OCI-LY1 (cell line): ENCODE data around the gene COG4.

Experiments used
- H2AFZ ChIP-seq: fragments of 200-600 bp; sonication (generic), shearing (Covaris generic); 2 replicates; pipeline ENCODE4 v1.6.0; 2014; ENCODE audit warnings: antibody characterized with exemption, mild to moderate bottlenecking, low read length
- H3F3A ChIP-seq: fragments of 200-600 bp; sonication (generic), shearing (Covaris generic); 2 replicates; pipeline ENCODE4 v1.6.0; 2014; ENCODE audit warnings: mild to moderate bottlenecking, antibody characterized with exemption, low read length, moderate library complexity; ENCODE audit not compliant: insufficient read depth
- H3K27ac ChIP-seq: fragments of 200-600 bp; sonication (generic); 2 replicates; pipeline ENCODE4 v1.5.1; 2014; ENCODE audit warnings: low read length, mixed run types, mild to moderate bottlenecking, low read depth; ENCODE audit not compliant: poor library complexity, severe bottlenecking
- H3K27me3 ChIP-seq: fragments of 200-600 bp; sonication (generic); 2 replicates; pipeline ENCODE4 v1.6.0; 2014; ENCODE audit warnings: antibody characterized with exemption, mild to moderate bottlenecking, low read length, moderate library complexity; ENCODE audit not compliant: insufficient read depth
- H3K36me3 ChIP-seq: fragments of 200-600 bp; sonication (generic); 2 replicates; pipeline ENCODE4 v1.6.1; 2014; ENCODE audit warnings: mild to moderate bottlenecking, antibody characterized with exemption, low read length, moderate library complexity, mixed read lengths; ENCODE audit not compliant: insufficient read depth
- H3K4me1 ChIP-seq: fragments of 200-600 bp; sonication (generic); 2 replicates; pipeline ENCODE4 v1.5.1; 2014; ENCODE audit warnings: mild to moderate bottlenecking, low read length, moderate library complexity; ENCODE audit not compliant: insufficient read depth, severe bottlenecking
- H3K4me2 ChIP-seq: fragments of 200-600 bp; sonication (generic), shearing (Covaris generic); 2 replicates; pipeline ENCODE4 v1.6.1; 2014; ENCODE audit warnings: low read length
- H3K4me3 ChIP-seq: fragments of 200-600 bp; sonication (generic); 2 replicates; pipeline ENCODE4 v1.5.1; 2014; ENCODE audit warnings: low read length, low read depth, mild to moderate bottlenecking, mixed read lengths; ENCODE audit not compliant: poor library complexity, severe bottlenecking
- H3K79me2 ChIP-seq: fragments of 200-600 bp; shearing (Covaris generic); 2 replicates; pipeline ENCODE4 v1.6.1; 2016; ENCODE audit warnings: mixed run types, low read length, mixed read lengths; ENCODE audit not compliant: insufficient read depth
- H3K9ac ChIP-seq: fragments of 200-600 bp; sonication (generic), shearing (Covaris generic); 2 replicates; pipeline ENCODE4 v1.6.1; 2014; ENCODE audit warnings: mild to moderate bottlenecking, low read length, mixed read lengths
- H3K9me2 ChIP-seq: fragments of 200-600 bp; sonication (generic), shearing (Covaris generic); 2 replicates; pipeline ENCODE4 v1.6.1; 2014; ENCODE audit warnings: low read depth, mild to moderate bottlenecking, low read length, mixed read lengths
- H3K9me3 ChIP-seq: fragments of 200-600 bp; shearing (Covaris generic); 2 replicates; pipeline ENCODE4 v1.6.1; 2014; ENCODE audit warnings: low read length, mixed read lengths
- H4K20me1 ChIP-seq: fragments of 200-600 bp; sonication (generic), shearing (Covaris generic); 2 replicates; pipeline ENCODE4 v1.6.0; 2016; ENCODE audit warnings: mild to moderate bottlenecking, low read length; ENCODE audit not compliant: insufficient read depth
- CTCF ChIP-seq: fragments of 200-600 bp; sonication (generic), shearing (Covaris generic); IDR thresholded peaks from 2 replicates; pipeline ENCODE4 v1.5.1; 2017; ENCODE audit warnings: mild to moderate bottlenecking, antibody characterized with exemption, low read length, moderate library complexity, mixed read lengths
- EZH2 ChIP-seq: fragments of 200-600 bp; sonication (generic), shearing (Covaris generic); IDR thresholded peaks from 2 replicates; pipeline ENCODE4 v1.8.0; 2017; ENCODE audit warnings: borderline replicate concordance, mixed run types, mild to moderate bottlenecking, antibody characterized with exemption, low read length, moderate library complexity, mixed read lengths

COG4 gene

DNA sequence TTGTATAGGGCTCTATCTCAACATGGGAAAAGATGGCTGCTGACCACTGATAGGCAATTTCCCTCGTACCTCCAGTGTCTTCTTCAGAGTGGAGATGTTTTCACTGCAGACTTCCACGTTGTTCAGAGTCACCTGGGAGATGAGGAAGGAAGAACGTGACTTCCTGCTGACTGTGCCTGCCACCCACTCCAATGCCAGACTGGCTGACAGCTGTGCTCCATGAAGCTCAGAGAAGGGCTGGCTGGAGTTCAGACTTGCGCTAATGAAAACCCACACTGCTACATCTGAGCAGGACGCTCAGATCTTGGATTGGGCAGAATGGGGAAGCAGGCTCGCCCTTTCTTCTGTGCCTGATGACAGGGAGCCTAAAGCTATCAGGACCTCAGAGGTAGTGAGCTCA is 33.1 kb downstream of the COG4 start:
- Histone ChIP-seq H3K9me2 (no peaks in the 10 kb centered on the region), H3K4me2 (no peak overlapping the region), H3K27me3 (no peaks in the 10 kb centered on the region), H3K79me2 (no peaks in the 10 kb centered on the region), H3K27ac (peak overlapping the region; percentile 19), H3F3A (peaks cover 4% of the 10 kb centered on the region; the same call in 1 of the 2 replicates), H3K36me3 (peaks cover 23% of the 10 kb centered on the region), H4K20me1 (no peaks in the 10 kb centered on the region), H3K4me1 (peaks cover 30% of the 10 kb centered on the region), H3K4me3 (no peak overlapping the region), H3K9ac (no peak overlapping the region), H3K9me3 (no peaks in the 10 kb centered on the region), H2AFZ (no peak overlapping the region)
- TF ChIP-seq CTCF (no peak), EZH2 (no peak)

- Histone ChIP-seq H3K9me3 (no peaks in the 10 kb centered on the region), H3K4me2 (no peak overlapping the region), H3K9me2 (no peaks in the 10 kb centered on the region), H2AFZ (no peak overlapping the region), H3K79me2 (no peaks in the 10 kb centered on the region), H3K9ac (no peak overlapping the region), H3K36me3 (peaks cover 32% of the 10 kb centered on the region), H3F3A (no peaks in the 10 kb centered on the region), H4K20me1 (no peaks in the 10 kb centered on the region), H3K4me3 (no peak overlapping the region), H3K27ac (peak overlapping the region; percentile 90), H3K27me3 (no peaks in the 10 kb centered on the region), H3K4me1 (peaks cover 32% of the 10 kb centered on the region)
- TF ChIP-seq CTCF = no peak
Observed at GRCh38 chr16:70484867-70485266, 38.5 kb downstream of the COG4 start.

- peaks cover 42% of the 10 kb centered on the region for H3K36me3 ChIP-seq
Observed at GRCh38 chr16:70483426-70483825, 39.9 kb downstream of the COG4 start.

More at GRCh38 chr16:70483426-70483825, 39.9 kb downstream of the COG4 start:
- H3K27ac ChIP-seq = peak overlapping the region; percentile 90
- H3K9me2 ChIP-seq = no peaks in the 10 kb centered on the region
- peak overlapping the region; percentile 44 for H3K4me2 ChIP-seq
- H3K9ac ChIP-seq = peak overlapping the region; percentile 58
- no peaks in the 10 kb centered on the region for H3K79me2 ChIP-seq
- H3K4me1 ChIP-seq = peaks cover 32% of the 10 kb centered on the region
- H4K20me1 ChIP-seq = no peaks in the 10 kb centered on the region
- no peaks in the 10 kb centered on the region for H3F3A ChIP-seq
- no peak for TF ChIP-seq EZH2
- no peak for TF ChIP-seq CTCF
- no peaks in the 10 kb centered on the region for H3K9me3 ChIP-seq
- H2AFZ ChIP-seq = no peak overlapping the region
- H3K4me3 ChIP-seq = no peak overlapping the region
- H3K27me3 ChIP-seq = no peaks in the 10 kb centered on the region
